Measurements from ENCODE around the gene TMA7.

TMA7 gene

GRCh38 chr3:48405971-48406370 is 34.1 kb upstream of the TMA7 start:
- Histone ChIP-seq H3K9me3 (replicated peaks; ENCODE audit: insufficient read depth, low read length) (no peaks in the 10 kb centered on the region), H4K20me1 (ENCODE audit: insufficient read depth, low read length) (no peaks in the 10 kb centered on the region), H3K79me2 (ENCODE audit: low read length) (no peaks in the 10 kb centered on the region), H3K36me3 (replicated peaks; ENCODE audit: insufficient read depth, low read length) (no peaks in the 10 kb centered on the region), H3K27ac (ENCODE audit: low read length) (no peak overlapping the region), H3F3A (ENCODE audit: insufficient read depth, low read length) (no peaks in the 10 kb centered on the region), H3K4me3 (ENCODE audit: low read length) (no peak overlapping the region), H3K9ac (ENCODE audit: low read length) (no peak overlapping the region), H3K4me2 (ENCODE audit: low read depth, low read length) (no peak overlapping the region), H3K27me3 (replicated peaks; ENCODE audit: insufficient read depth, low read length) (peaks cover 14% of the 10 kb centered on the region), H2AFZ (ENCODE audit: low read length) (no peak overlapping the region), H3K4me1 (ENCODE audit: low read length) (no peaks in the 10 kb centered on the region), H3K9me2 (replicated peaks; ENCODE audit: insufficient read depth, low read length) (no peaks in the 10 kb centered on the region)
- no peak for TF ChIP-seq EZH2 (optimal IDR thresholded peaks at IDR 0.05; ENCODE audit: low read depth, low read length)
- TF ChIP-seq EZH2phosphoT487 (IDR thresholded peaks at IDR 0.05; ENCODE audit: low read length): no peak
- TF ChIP-seq CTCF (IDR thresholded peaks at IDR 0.05; ENCODE audit: low read length): no peak
- DNase-seq: no peak

- Histone ChIP-seq H4K20me1 (ENCODE audit: insufficient read depth, low read length) (no peaks in the 10 kb centered on the region), H3K36me3 (replicated peaks; ENCODE audit: insufficient read depth, low read length) (no peaks in the 10 kb centered on the region), H3K9ac (ENCODE audit: low read length) (no peak overlapping the region)
These were observed 33.3 kb upstream of the TMA7 start for GRCh38 chr3:48406443-48407431.

GRCh38 chr3:48407542-48408099 is 32.4 kb upstream of the TMA7 start:
- Histone ChIP-seq H4K20me1 (ENCODE audit: insufficient read depth, low read length) (no peaks in the 10 kb centered on the region), H3K9me3 (replicated peaks; ENCODE audit: insufficient read depth, low read length) (no peaks in the 10 kb centered on the region), H3K9me2 (replicated peaks; ENCODE audit: insufficient read depth, low read length) (no peaks in the 10 kb centered on the region), H3K9ac (ENCODE audit: low read length) (no peak overlapping the region), H3F3A (ENCODE audit: insufficient read depth, low read length) (no peaks in the 10 kb centered on the region), H2AFZ (ENCODE audit: low read length) (no peak overlapping the region), H3K27me3 (replicated peaks; ENCODE audit: insufficient read depth, low read length) (peaks cover 15% of the 10 kb centered on the region; the same call in 1 of the 2 replicates), H3K27ac (ENCODE audit: low read length) (no peak overlapping the region), H3K36me3 (replicated peaks; ENCODE audit: insufficient read depth, low read length) (no peaks in the 10 kb centered on the region), H3K79me2 (ENCODE audit: low read length) (no peaks in the 10 kb centered on the region), H3K4me3 (ENCODE audit: low read length) (no peak overlapping the region), H3K4me2 (ENCODE audit: low read depth, low read length) (no peak overlapping the region), H3K4me1 (ENCODE audit: low read length) (no peaks in the 10 kb centered on the region)
- no peak for DNase-seq
- TF ChIP-seq EZH2 (optimal IDR thresholded peaks at IDR 0.05; ENCODE audit: low read depth, low read length): no peak
- TF ChIP-seq CTCF (IDR thresholded peaks at IDR 0.05; ENCODE audit: low read length): no peak
- no peak for TF ChIP-seq EZH2phosphoT487 (IDR thresholded peaks at IDR 0.05; ENCODE audit: low read length)

More at GRCh38 chr3:48406443-48407431, 33.3 kb upstream of the TMA7 start:
- no peaks in the 10 kb centered on the region for H3K4me1 ChIP-seq (ENCODE audit: low read length)
- no peaks in the 10 kb centered on the region for H3F3A ChIP-seq (ENCODE audit: insufficient read depth, low read length)
- H2AFZ ChIP-seq (ENCODE audit: low read length): no peak overlapping the region
- no peak overlapping the region for H3K4me3 ChIP-seq (ENCODE audit: low read length)
- H3K27me3 ChIP-seq (replicated peaks; ENCODE audit: insufficient read depth, low read length): peaks cover 15% of the 10 kb centered on the region
- H3K27ac ChIP-seq (ENCODE audit: low read length): no peak overlapping the region
- H3K4me2 ChIP-seq (ENCODE audit: low read depth, low read length): no peak overlapping the region
- no peaks in the 10 kb centered on the region for H3K79me2 ChIP-seq (ENCODE audit: low read length)
- H3K9me3 ChIP-seq (replicated peaks; ENCODE audit: insufficient read depth, low read length): no peaks in the 10 kb centered on the region
- no peak for DNase-seq
- TF ChIP-seq EZH2phosphoT487 (IDR thresholded peaks at IDR 0.05; ENCODE audit: low read length): no peak
- no peak for TF ChIP-seq CTCF (IDR thresholded peaks at IDR 0.05; ENCODE audit: low read length)
- no peak for TF ChIP-seq EZH2 (optimal IDR thresholded peaks at IDR 0.05; ENCODE audit: low read depth, low read length)
- H3K9me2 ChIP-seq (replicated peaks; ENCODE audit: insufficient read depth, low read length): no peaks in the 10 kb centered on the region
